ENCODE results near the gene JMJD1C. TPM values are rescaled to one million over a fixed set of nuclear protein-coding genes. Genes with fewer than 3 reads are reported as not detected.

JMJD1C gene
- total and polyA plus RNA-seq, 3 donors from 2014 or later = 29.7 to 111 (median 94.6) TPM

DNA sequence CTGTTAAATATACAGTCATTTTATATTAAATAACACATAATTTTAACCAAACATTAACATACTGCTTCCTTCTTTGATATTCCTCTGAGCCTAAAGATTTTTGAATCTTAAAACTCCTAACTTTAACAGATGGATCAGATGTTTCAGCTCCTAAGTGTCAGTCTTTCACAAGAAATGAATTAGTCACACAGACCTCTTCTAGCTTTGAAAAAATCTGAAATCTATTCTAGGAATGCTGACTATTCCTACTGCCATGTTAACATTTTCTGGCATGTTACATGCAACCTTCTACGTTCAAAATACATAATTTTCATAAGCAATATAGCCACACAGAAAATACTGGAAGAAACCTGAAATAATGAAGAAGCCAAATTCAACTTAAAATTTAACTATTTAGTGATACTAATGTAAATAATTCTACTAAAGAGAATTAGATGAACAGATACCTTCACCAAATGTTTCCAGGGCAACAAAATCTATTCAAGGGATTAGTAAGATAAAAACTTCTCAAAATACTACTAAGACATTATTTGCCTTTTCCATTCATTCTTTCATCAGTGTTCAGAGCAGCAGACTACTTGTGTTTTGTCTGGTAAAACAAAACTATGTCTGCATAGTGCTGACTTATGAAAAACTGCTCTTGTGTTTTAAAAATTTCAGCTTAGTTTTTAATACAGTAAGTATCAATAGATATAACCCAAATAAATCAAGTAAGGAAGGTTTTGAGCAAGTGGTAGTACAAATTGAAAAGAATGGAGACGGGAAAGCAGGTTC is 9.2 kb downstream of the JMJD1C start:
- TF ChIP-seq, protein P1, sequence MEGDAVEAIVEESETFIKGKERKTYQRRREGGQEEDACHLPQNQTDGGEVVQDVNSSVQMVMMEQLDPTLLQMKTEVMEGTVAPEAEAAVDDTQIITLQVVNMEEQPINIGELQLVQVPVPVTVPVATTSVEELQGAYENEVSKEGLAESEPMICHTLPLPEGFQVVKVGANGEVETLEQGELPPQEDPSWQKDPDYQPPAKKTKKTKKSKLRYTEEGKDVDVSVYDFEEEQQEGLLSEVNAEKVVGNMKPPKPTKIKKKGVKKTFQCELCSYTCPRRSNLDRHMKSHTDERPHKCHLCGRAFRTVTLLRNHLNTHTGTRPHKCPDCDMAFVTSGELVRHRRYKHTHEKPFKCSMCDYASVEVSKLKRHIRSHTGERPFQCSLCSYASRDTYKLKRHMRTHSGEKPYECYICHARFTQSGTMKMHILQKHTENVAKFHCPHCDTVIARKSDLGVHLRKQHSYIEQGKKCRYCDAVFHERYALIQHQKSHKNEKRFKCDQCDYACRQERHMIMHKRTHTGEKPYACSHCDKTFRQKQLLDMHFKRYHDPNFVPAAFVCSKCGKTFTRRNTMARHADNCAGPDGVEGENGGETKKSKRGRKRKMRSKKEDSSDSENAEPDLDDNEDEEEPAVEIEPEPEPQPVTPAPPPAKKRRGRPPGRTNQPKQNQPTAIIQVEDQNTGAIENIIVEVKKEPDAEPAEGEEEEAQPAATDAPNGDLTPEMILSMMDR (IDR thresholded peaks at IDR 0.05) = no peak
- no peak for TF ChIP-seq POLR2A (IDR thresholded peaks at IDR 0.05)
- H3K36me3 ChIP-seq (ENCODE audit: low read depth, missing control alignments) = no peaks in the 10 kb centered on the region
- no peak overlapping the region for H3K4me3 ChIP-seq
- WGBS, 2 donors = 67 to 77% methylated on average over 2 of the region's 2 CpGs
- H3K27me3 ChIP-seq = no peaks in the 10 kb centered on the region
- intact Hi-C loops (cut with DNase I; ENCODE audit: low total_unique reads) = no loop called here
- no peak for DNase-seq
- H3K4me1 ChIP-seq = no peaks in the 10 kb centered on the region
- H3K9me3 ChIP-seq = no peaks in the 10 kb centered on the region
- H3K27ac ChIP-seq = no peak overlapping the region

DNA sequence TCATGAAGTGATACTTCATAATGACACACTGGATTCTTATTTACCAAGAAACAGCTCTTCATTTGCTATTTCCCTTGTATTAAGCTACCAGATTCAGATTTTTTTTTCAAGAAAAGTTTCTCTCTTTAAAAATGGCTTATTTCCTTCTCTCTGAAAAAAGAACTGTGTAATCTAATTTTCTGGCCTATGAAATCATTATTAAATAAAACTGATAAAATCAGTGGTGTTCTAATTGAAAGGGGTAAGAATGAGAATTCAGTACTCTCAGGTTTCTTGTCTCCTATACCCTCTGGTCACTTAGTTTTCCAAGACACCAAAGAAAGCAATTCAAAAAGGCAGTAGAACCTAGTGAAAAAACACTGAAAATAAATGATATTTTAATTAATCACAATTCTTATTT is 10.3 kb downstream of the JMJD1C start:
- TF ChIP-seq, protein P1 (IDR thresholded peaks at IDR 0.05) = no peak
- no peak for TF ChIP-seq POLR2A (IDR thresholded peaks at IDR 0.05)
- Histone ChIP-seq H3K4me3 (no peak overlapping the region), H3K27ac (no peak overlapping the region), H3K9me3 (no peaks in the 10 kb centered on the region), H3K4me1 (no peaks in the 10 kb centered on the region), H3K36me3 (ENCODE audit: low read depth, missing control alignments) (no peaks in the 10 kb centered on the region), H3K27me3 (no peaks in the 10 kb centered on the region)
- no peak for DNase-seq
- intact Hi-C loops (cut with DNase I; ENCODE audit: low total_unique reads) = no loop called here

DNA sequence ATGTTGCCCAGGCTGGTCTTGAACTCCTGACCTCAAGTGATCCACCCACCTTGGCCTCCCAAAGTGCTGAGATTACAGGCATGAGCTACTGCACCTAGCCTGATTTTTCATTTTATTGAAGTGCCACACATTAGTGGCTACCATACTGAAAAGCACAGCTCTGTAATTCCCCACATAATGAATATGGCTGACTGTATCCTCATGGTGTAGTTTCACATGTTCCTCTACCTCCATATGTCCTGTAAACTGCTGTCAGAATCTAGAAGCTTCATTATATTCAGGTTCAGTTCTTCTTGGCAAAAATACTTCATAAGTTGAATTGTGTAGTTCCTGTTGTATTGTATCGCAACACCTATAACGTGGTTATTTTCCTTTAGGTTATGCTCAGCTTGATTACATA is 11.1 kb downstream of the JMJD1C start:
- Histone ChIP-seq H3K9me3 (no peaks in the 10 kb centered on the region), H3K4me3 (no peak overlapping the region), H3K36me3 (ENCODE audit: low read depth, missing control alignments) (no peaks in the 10 kb centered on the region), H3K27ac (no peak overlapping the region), H3K4me1 (no peaks in the 10 kb centered on the region), H3K27me3 (no peaks in the 10 kb centered on the region)
- intact Hi-C loops (cut with DNase I; ENCODE audit: low total_unique reads) = no loop called here
- WGBS, 2 donors = 50 to 98% methylated on average over 2 of the region's 2 CpGs
- TF ChIP-seq, protein P1 (IDR thresholded peaks at IDR 0.05) = no peak
- no peak for TF ChIP-seq POLR2A (IDR thresholded peaks at IDR 0.05)
- no peak for DNase-seq

DNA sequence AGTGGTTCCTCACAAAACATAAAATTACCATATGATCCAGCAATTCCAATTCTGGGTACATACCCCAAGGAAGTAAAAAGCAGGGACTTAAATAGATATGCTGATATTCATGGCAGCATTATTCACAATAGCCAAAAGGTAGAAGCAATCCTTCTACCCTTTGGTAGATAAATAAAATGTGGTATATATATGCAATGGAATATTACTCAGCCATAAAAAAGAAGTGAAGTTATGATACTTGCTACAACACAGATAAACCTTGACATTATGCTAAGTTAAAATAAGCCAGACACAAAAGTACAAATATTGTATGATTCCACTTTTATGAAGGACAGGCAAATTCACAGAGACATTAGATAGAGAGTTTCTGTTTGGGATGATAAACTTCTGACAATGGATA is 13.3 kb downstream of the JMJD1C start:
- H3K4me1 ChIP-seq = no peaks in the 10 kb centered on the region
- no peaks in the 10 kb centered on the region for H3K36me3 ChIP-seq (ENCODE audit: low read depth, missing control alignments)
- no peak for TF ChIP-seq POLR2A (IDR thresholded peaks at IDR 0.05)
- TF ChIP-seq, protein P1 (IDR thresholded peaks at IDR 0.05) = no peak
- H3K4me3 ChIP-seq = no peak overlapping the region
- H3K9me3 ChIP-seq = no peaks in the 10 kb centered on the region
- no peak overlapping the region for H3K27ac ChIP-seq
- H3K27me3 ChIP-seq = no peaks in the 10 kb centered on the region
- no peak for DNase-seq
- intact Hi-C loops (cut with DNase I; ENCODE audit: low total_unique reads) = no loop called here
